ENCODE results near the gene DNAJC22. TPM values are rescaled to one million over a fixed set of nuclear protein-coding genes. Genes with fewer than 3 reads are reported as not detected.

The DNAJC22 gene
- total and polyA plus RNA-seq, 9 of the 15 experiments (the other 6 are each of a cell fraction or from before 2014, with no cell fraction given), result 0.10 to 1.2 (median 0.47) TPM

DNA sequence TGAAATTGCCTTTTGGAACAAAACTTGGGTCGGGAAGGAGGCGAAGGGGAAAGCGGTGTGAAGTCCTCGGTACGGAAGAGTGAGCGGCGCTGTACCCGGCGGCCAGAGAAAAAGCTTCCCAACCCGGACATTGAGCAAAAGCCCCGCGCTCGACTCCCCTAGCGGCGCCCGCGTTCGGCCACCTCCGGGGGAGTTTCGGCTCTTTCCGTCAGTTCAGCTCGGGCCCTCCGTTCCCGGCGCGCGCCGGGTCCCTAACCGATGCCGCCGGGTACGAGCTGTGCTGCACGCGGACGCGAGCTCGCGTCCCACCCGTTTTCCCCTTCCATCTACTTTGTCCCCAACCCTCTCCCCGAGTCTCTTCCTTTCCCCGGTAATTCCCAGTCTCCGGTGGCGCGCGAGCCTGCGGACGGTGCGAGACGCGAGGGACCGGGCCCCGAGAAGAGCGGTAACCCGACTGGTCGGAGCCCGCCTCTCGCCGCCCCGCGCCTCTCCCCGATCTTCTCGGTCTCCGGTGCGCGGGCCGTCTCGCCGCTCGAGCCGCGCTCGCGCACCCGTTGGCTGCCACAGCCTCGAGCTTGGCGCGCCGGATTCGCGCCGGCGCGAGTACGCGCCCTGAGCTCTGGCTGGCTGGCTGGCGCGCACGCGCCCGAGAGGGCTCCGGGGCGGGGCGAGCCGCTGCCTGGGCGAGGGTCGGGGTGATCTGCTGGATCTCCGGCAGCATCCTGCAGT, 20.1 kb downstream of the DNAJC22 start (continued):
- TF ChIP-seq MAZ (CRISPR knock-in tag; conservative IDR thresholded peaks at IDR 0.05 in 1 of 2, IDR thresholded peaks at IDR 0.05 in 1 of 2) (peak; percentile 55 to 71; a peak in 3 of 4 replicates), ZNF561 (CRISPR knock-in tag; conservative IDR thresholded peaks at IDR 0.05) (no peak), FOXK2 (conservative IDR thresholded peaks at IDR 0.05 in 1 of 2, IDR thresholded peaks at IDR 0.05 in 1 of 2; ENCODE audit: low read depth in 2 of 2) (no peak), SMARCE1 (IDR thresholded peaks at IDR 0.05) (0 out of 2 replicates have a peak, but pooled peaks have one; percentile 8), KHSRP (IDR thresholded peaks at IDR 0.05) (no peak), KDM1A (IDR thresholded peaks at IDR 0.05) (no peak), SRSF9 (IDR thresholded peaks at IDR 0.05; ENCODE audit: borderline replicate concordance, low read depth, low read length) (no peak), ZNF121 (CRISPR knock-in tag; conservative IDR thresholded peaks at IDR 0.05) (no peak), ZKSCAN1 (IDR thresholded peaks at IDR 0.05; ENCODE audit: low read depth, low read length) (no peak), HDGF (IDR thresholded peaks at IDR 0.05) (no peak), HOXB6 (CRISPR knock-in tag; IDR thresholded peaks at IDR 0.05; ENCODE audit: borderline replicate concordance) (no peak), ZNF146 (CRISPR knock-in tag; IDR thresholded peaks at IDR 0.05; ENCODE audit: unreplicated experiment) (no peak), MYC (IDR thresholded peaks at IDR 0.05; ENCODE audit: low read depth, low read length) (peak; percentile 56; the same call in 1 of the 2 replicates), MYC (CRISPR knock-in tag; IDR thresholded peaks at IDR 0.05; ENCODE audit: borderline replicate concordance, low read depth) (peak; percentile 64; the same call in 1 of the 2 replicates), PHB (CRISPR knock-in tag; IDR thresholded peaks at IDR 0.05) (0 out of 2 replicates have a peak, but pooled peaks have one; percentile 83), MYBL2 (IDR thresholded peaks at IDR 0.05; ENCODE audit: low read depth) (no peak), MYBL2 (CRISPR knock-in tag; IDR thresholded peaks at IDR 0.05; ENCODE audit: borderline replicate concordance) (no peak), RHOXF2B (CRISPR knock-in tag; conservative IDR thresholded peaks at IDR 0.05) (no peak), MECOM (CRISPR knock-in tag; IDR thresholded peaks at IDR 0.05) (no peak)
- TF ChIP-seq, protein P1, sequence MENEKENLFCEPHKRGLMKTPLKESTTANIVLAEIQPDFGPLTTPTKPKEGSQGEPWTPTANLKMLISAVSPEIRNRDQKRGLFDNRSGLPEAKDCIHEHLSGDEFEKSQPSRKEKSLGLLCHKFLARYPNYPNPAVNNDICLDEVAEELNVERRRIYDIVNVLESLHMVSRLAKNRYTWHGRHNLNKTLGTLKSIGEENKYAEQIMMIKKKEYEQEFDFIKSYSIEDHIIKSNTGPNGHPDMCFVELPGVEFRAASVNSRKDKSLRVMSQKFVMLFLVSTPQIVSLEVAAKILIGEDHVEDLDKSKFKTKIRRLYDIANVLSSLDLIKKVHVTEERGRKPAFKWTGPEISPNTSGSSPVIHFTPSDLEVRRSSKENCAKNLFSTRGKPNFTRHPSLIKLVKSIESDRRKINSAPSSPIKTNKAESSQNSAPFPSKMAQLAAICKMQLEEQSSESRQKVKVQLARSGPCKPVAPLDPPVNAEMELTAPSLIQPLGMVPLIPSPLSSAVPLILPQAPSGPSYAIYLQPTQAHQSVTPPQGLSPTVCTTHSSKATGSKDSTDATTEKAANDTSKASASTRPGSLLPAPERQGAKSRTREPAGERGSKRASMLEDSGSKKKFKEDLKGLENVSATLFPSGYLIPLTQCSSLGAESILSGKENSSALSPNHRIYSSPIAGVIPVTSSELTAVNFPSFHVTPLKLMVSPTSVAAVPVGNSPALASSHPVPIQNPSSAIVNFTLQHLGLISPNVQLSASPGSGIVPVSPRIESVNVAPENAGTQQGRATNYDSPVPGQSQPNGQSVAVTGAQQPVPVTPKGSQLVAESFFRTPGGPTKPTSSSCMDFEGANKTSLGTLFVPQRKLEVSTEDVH (IDR thresholded peaks at IDR 0.05; ENCODE audit: low read depth, partially characterized antibody), result peak; percentile 74
- TF ChIP-seq, protein P2, sequence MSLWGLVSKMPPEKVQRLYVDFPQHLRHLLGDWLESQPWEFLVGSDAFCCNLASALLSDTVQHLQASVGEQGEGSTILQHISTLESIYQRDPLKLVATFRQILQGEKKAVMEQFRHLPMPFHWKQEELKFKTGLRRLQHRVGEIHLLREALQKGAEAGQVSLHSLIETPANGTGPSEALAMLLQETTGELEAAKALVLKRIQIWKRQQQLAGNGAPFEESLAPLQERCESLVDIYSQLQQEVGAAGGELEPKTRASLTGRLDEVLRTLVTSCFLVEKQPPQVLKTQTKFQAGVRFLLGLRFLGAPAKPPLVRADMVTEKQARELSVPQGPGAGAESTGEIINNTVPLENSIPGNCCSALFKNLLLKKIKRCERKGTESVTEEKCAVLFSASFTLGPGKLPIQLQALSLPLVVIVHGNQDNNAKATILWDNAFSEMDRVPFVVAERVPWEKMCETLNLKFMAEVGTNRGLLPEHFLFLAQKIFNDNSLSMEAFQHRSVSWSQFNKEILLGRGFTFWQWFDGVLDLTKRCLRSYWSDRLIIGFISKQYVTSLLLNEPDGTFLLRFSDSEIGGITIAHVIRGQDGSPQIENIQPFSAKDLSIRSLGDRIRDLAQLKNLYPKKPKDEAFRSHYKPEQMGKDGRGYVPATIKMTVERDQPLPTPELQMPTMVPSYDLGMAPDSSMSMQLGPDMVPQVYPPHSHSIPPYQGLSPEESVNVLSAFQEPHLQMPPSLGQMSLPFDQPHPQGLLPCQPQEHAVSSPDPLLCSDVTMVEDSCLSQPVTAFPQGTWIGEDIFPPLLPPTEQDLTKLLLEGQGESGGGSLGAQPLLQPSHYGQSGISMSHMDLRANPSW (CRISPR knock-in tag; IDR thresholded peaks at IDR 0.05), result peak; percentile 43; the same call in 1 of the 2 replicates
- TF ChIP-seq, protein P3, sequence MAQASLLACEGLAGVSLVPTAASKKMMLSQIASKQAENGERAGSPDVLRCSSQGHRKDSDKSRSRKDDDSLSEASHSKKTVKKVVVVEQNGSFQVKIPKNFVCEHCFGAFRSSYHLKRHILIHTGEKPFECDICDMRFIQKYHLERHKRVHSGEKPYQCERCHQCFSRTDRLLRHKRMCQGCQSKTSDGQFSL (CRISPR knock-in tag; IDR thresholded peaks at IDR 0.05), result no peak
- TF ChIP-seq, protein P3 (tag; IDR thresholded peaks at IDR 0.05), result no peak
